ENCODE data around the gene IQCH. TPM values are rescaled to one million over a fixed set of nuclear protein-coding genes. Genes with fewer than 3 reads are reported as not detected.

Gene IQCH
- total RNA-seq, 1 experiment from 2014 or later, result 1.9 TPM

DNA sequence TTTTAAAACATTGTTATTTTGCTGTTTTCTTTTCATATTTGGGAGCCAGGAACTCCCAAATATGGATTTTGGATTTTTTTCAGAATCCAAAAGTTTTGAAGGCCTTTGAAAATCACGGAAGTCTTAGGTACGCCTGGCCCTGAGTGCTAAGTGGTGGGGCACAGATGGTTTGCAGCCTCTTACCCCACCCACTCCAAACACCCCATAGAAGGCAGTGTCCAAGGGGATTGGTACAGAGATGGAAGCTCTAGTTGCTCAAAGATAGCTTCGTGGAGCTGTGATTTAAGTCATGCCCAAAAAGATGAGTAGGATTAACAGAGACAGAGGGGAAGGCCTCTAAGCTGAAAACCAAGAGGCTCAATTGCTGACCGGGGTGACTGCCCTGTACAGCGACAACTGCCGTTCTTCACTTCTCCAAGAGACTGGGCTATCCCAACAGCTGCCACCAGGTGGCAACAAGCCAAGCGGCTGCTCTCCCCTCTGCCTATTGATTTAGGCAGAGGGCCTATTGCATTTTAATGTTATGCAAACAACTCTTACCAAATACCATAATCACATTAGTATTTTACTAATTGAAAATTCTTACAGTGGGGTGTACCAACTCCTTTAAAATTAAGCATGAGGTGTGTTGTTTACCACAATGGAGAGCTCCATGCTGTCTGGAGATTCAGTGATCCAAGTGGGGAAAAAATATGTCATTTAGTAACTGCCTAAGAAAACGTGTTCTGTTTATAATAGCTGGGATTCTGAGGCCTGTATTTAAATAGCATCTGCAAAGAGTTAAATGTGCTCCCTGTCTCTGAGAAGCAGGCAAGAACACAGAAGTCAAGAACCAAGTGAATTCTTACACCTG lies 202.3 kb downstream of the IQCH start:
- H3K27ac Mint-ChIP-seq, result no peak overlapping the region
- peaks cover 10% of the 10 kb centered on the region for H3K4me1 Mint-ChIP-seq
- peaks cover 22% of the 10 kb centered on the region for H3K36me3 Mint-ChIP-seq
- ChIA-PET CTCF (interaction anchor here (0.5 to 2.0 kb wide), 29 partner anchors 10 to 698 kb away, joined by 3 to 18 read pairs (median 3); no protein-coding TSS in a partner anchor), POLR2A (no interaction called here)
- peak; percentile 96 for ATAC-seq
- no peak overlapping the region for H3K4me3 Mint-ChIP-seq
- TF ChIP-seq ZNF423 (CRISPR knock-in tag; IDR thresholded peaks at IDR 0.05), result no peak
- TF ChIP-seq, protein P1, sequence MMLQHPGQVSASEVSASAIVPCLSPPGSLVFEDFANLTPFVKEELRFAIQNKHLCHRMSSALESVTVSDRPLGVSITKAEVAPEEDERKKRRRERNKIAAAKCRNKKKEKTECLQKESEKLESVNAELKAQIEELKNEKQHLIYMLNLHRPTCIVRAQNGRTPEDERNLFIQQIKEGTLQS (CRISPR knock-in tag; conservative IDR thresholded peaks at IDR 0.05), result no peak
- TF ChIP-seq, protein P2, sequence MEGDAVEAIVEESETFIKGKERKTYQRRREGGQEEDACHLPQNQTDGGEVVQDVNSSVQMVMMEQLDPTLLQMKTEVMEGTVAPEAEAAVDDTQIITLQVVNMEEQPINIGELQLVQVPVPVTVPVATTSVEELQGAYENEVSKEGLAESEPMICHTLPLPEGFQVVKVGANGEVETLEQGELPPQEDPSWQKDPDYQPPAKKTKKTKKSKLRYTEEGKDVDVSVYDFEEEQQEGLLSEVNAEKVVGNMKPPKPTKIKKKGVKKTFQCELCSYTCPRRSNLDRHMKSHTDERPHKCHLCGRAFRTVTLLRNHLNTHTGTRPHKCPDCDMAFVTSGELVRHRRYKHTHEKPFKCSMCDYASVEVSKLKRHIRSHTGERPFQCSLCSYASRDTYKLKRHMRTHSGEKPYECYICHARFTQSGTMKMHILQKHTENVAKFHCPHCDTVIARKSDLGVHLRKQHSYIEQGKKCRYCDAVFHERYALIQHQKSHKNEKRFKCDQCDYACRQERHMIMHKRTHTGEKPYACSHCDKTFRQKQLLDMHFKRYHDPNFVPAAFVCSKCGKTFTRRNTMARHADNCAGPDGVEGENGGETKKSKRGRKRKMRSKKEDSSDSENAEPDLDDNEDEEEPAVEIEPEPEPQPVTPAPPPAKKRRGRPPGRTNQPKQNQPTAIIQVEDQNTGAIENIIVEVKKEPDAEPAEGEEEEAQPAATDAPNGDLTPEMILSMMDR (IDR thresholded peaks at IDR 0.05), result peak; percentile 89
- H3K9me3 Mint-ChIP-seq, result peaks cover 28% of the 10 kb centered on the region
- peaks cover 16% of the 10 kb centered on the region for H3K27me3 Mint-ChIP-seq (ENCODE audit: low read depth)
- peak; percentile 91 for DNase-seq (ENCODE audit: low spot score)

DNA sequence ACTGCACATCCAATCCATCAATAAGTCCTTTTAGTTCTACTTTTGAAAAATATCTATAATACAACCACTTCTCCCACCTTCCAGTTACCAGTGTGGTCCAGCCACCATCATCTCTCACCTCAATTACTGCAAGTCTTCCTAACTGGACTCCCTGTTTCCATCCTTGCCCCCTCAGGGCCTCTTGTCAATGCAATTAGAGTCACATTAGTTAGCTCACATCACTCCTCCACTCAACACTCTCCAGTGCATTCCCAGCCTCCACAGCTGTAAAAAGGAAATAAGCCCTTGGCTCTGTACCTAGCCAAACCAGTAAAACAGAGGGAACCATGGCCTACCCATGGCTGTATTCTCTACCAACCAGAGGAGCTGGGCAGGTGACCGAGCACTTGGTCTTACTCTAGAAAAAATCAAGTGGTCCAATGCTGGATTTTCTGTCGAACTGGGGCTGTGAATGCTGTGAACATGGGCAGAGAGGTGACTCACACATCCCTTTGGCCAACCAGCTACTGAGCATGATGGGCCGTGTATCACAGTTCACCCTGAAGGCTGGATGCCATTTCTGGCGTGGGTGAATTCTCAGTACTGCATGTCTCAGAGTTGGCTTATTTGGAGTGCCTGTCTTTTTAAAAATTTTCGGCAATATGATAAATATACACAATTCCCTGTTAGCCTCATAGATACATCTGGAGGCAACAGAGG lies 203.9 kb downstream of the IQCH start:
- CTCF ChIA-PET, result interaction anchor here (0.6 to 2.0 kb wide), 5 partner anchors 15 to 392 kb away, joined by 3 to 8 read pairs (median 4); no protein-coding TSS in a partner anchor

More for the DNA sequence above, 203.9 kb downstream of the IQCH start:
- DNase-seq (ENCODE audit: low spot score), result no peak
- Mint-ChIP-seq H3K9me3 (peaks cover 17% of the 10 kb centered on the region), H3K27ac (no peak overlapping the region), H3K27me3 (ENCODE audit: low read depth) (peaks cover 11% of the 10 kb centered on the region), H3K4me1 (peaks cover 10% of the 10 kb centered on the region), H3K4me3 (no peak overlapping the region), H3K36me3 (peaks cover 13% of the 10 kb centered on the region)
- POLR2A ChIA-PET, result no interaction called here
- no peak for ATAC-seq
- TF ChIP-seq GABPB1 (CRISPR knock-in tag; IDR thresholded peaks at IDR 0.05) (no peak), TEAD4 (CRISPR knock-in tag; IDR thresholded peaks at IDR 0.05) (no peak), TEAD1 (CRISPR knock-in tag; IDR thresholded peaks at IDR 0.05) (no peak), TCF7 (CRISPR knock-in tag; IDR thresholded peaks at IDR 0.05; ENCODE audit: low read depth) (no peak), FOXJ3 (CRISPR knock-in tag; IDR thresholded peaks at IDR 0.05; ENCODE audit: borderline replicate concordance) (no peak), SMAD4 (CRISPR knock-in tag; IDR thresholded peaks at IDR 0.05) (no peak), HMGA2 (CRISPR knock-in tag; IDR thresholded peaks at IDR 0.05) (no peak), ATF1 (CRISPR knock-in tag; IDR thresholded peaks at IDR 0.05) (no peak), ZNF121 (CRISPR knock-in tag; IDR thresholded peaks at IDR 0.05) (no peak), NFYB (CRISPR knock-in tag; conservative IDR thresholded peaks at IDR 0.05; ENCODE audit: low read depth) (no peak), NR3C1 (CRISPR knock-in tag; conservative IDR thresholded peaks at IDR 0.05; ENCODE audit: low read depth) (no peak), FOXP1 (CRISPR knock-in tag; IDR thresholded peaks at IDR 0.05; ENCODE audit: borderline replicate concordance) (no peak), NR2C2 (CRISPR knock-in tag; IDR thresholded peaks at IDR 0.05) (no peak)
- TF ChIP-seq, protein P3, sequence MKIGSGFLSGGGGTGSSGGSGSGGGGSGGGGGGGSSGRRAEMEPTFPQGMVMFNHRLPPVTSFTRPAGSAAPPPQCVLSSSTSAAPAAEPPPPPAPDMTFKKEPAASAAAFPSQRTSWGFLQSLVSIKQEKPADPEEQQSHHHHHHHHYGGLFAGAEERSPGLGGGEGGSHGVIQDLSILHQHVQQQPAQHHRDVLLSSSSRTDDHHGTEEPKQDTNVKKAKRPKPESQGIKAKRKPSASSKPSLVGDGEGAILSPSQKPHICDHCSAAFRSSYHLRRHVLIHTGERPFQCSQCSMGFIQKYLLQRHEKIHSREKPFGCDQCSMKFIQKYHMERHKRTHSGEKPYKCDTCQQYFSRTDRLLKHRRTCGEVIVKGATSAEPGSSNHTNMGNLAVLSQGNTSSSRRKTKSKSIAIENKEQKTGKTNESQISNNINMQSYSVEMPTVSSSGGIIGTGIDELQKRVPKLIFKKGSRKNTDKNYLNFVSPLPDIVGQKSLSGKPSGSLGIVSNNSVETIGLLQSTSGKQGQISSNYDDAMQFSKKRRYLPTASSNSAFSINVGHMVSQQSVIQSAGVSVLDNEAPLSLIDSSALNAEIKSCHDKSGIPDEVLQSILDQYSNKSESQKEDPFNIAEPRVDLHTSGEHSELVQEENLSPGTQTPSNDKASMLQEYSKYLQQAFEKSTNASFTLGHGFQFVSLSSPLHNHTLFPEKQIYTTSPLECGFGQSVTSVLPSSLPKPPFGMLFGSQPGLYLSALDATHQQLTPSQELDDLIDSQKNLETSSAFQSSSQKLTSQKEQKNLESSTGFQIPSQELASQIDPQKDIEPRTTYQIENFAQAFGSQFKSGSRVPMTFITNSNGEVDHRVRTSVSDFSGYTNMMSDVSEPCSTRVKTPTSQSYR (CRISPR knock-in tag; IDR thresholded peaks at IDR 0.05), result no peak
- TF ChIP-seq, protein P4, sequence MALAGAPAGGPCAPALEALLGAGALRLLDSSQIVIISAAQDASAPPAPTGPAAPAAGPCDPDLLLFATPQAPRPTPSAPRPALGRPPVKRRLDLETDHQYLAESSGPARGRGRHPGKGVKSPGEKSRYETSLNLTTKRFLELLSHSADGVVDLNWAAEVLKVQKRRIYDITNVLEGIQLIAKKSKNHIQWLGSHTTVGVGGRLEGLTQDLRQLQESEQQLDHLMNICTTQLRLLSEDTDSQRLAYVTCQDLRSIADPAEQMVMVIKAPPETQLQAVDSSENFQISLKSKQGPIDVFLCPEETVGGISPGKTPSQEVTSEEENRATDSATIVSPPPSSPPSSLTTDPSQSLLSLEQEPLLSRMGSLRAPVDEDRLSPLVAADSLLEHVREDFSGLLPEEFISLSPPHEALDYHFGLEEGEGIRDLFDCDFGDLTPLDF (CRISPR knock-in tag; IDR thresholded peaks at IDR 0.05), result no peak
- TF ChIP-seq, protein P2 (IDR thresholded peaks at IDR 0.05), result no peak
- TF ChIP-seq, protein P5, sequence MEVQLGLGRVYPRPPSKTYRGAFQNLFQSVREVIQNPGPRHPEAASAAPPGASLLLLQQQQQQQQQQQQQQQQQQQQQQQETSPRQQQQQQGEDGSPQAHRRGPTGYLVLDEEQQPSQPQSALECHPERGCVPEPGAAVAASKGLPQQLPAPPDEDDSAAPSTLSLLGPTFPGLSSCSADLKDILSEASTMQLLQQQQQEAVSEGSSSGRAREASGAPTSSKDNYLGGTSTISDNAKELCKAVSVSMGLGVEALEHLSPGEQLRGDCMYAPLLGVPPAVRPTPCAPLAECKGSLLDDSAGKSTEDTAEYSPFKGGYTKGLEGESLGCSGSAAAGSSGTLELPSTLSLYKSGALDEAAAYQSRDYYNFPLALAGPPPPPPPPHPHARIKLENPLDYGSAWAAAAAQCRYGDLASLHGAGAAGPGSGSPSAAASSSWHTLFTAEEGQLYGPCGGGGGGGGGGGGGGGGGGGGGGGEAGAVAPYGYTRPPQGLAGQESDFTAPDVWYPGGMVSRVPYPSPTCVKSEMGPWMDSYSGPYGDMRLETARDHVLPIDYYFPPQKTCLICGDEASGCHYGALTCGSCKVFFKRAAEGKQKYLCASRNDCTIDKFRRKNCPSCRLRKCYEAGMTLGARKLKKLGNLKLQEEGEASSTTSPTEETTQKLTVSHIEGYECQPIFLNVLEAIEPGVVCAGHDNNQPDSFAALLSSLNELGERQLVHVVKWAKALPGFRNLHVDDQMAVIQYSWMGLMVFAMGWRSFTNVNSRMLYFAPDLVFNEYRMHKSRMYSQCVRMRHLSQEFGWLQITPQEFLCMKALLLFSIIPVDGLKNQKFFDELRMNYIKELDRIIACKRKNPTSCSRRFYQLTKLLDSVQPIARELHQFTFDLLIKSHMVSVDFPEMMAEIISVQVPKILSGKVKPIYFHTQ (CRISPR knock-in tag; IDR thresholded peaks at IDR 0.05), result no peak
